MM.1S (cell line): ENCODE results near the gene HDHD5.

Source experiments
- DNase-seq: peaks from one replicate; pipeline ENCODE4 v3.0.0-alpha.2; 2015
- H2AFZ ChIP-seq: fragments of 300-600 bp; sonication (generic); 2 replicates; pipeline ENCODE4 v1.6.0; 2016; ENCODE audit warnings: antibody characterized with exemption, low read length
- H3F3A ChIP-seq: fragments of 300-600 bp; sonication (generic); 2 replicates; pipeline ENCODE4 v1.6.1; 2016; ENCODE audit warnings: mild to moderate bottlenecking, antibody characterized with exemption, low read length, moderate library complexity, mixed read lengths; ENCODE audit not compliant: insufficient read depth
- H3K27ac ChIP-seq: fragments of 300-600 bp; sonication (generic); 2 replicates; pipeline ENCODE4 v1.5.1; 2016; ENCODE audit warnings: mild to moderate bottlenecking, low read length
- H3K27me3 ChIP-seq: fragments of 300-600 bp; sonication (generic); replicated peaks from 2 replicates; pipeline ENCODE4 v1.6.0; 2016; ENCODE audit warnings: low read length; ENCODE audit not compliant: insufficient read depth
- H3K36me3 ChIP-seq: fragments of 300-600 bp; sonication (generic); replicated peaks from 2 replicates; pipeline ENCODE4 v1.6.1; 2016; ENCODE audit warnings: mild to moderate bottlenecking, low read length, mixed read lengths; ENCODE audit not compliant: insufficient read depth
- H3K4me1 ChIP-seq: fragments of 300-600 bp; sonication (generic); 2 replicates; pipeline ENCODE4 v1.6.1; 2016; ENCODE audit warnings: low read length, mixed read lengths
- H3K4me2 ChIP-seq: fragments of 300-600 bp; sonication (generic); 2 replicates; pipeline ENCODE4 v1.6.0; 2016; ENCODE audit warnings: low read depth, low read length
- H3K4me3 ChIP-seq: fragments of 300-600 bp; sonication (generic); 2 replicates; pipeline ENCODE4 v1.5.1; 2016; ENCODE audit warnings: low read length, mixed read lengths
- H3K79me2 ChIP-seq: fragments of 300-600 bp; sonication (generic); 2 replicates; pipeline ENCODE4 v1.6.1; 2016; ENCODE audit warnings: mixed run types, low read length, mixed read lengths
- H3K9ac ChIP-seq: fragments of 300-600 bp; sonication (generic); 2 replicates; pipeline ENCODE4 v1.6.1; 2016; ENCODE audit warnings: low read length, mixed read lengths
- H3K9me2 ChIP-seq: fragments of 300-600 bp; sonication (generic); replicated peaks from 2 replicates; pipeline ENCODE4 v1.6.1; 2016; ENCODE audit warnings: mild to moderate bottlenecking, low read length, mixed read lengths; ENCODE audit not compliant: insufficient read depth
- H3K9me3 ChIP-seq: fragments of 300-600 bp; sonication (generic); replicated peaks from 2 replicates; pipeline ENCODE4 v1.6.1; 2016; ENCODE audit warnings: mild to moderate bottlenecking, low read length, mixed read lengths; ENCODE audit not compliant: insufficient read depth
- H4K20me1 ChIP-seq: fragments of 300-600 bp; sonication (generic); 2 replicates; pipeline ENCODE4 v1.6.1; 2016; ENCODE audit warnings: mild to moderate bottlenecking, low read length, moderate library complexity, mixed read lengths; ENCODE audit not compliant: insufficient read depth
- CTCF ChIP-seq: fragments of 300-600 bp; sonication (generic); IDR thresholded peaks from 2 replicates; pipeline ENCODE4 v1.5.1; 2016; ENCODE audit warnings: antibody characterized with exemption, low read length, mixed read lengths
- EZH2 ChIP-seq: fragments of 300-600 bp; sonication (generic); optimal IDR thresholded peaks from 2 replicates; pipeline ENCODE3; 2017; ENCODE audit warnings: low read depth, mild to moderate bottlenecking, antibody characterized with exemption, low read length, mixed read lengths
- EZH2phosphoT487 ChIP-seq: fragments of 300-600 bp; sonication (generic); IDR thresholded peaks from 2 replicates; pipeline ENCODE4 v1.6.1; 2018; ENCODE audit warnings: antibody characterized with exemption, low read length

Gene HDHD5

DNA sequence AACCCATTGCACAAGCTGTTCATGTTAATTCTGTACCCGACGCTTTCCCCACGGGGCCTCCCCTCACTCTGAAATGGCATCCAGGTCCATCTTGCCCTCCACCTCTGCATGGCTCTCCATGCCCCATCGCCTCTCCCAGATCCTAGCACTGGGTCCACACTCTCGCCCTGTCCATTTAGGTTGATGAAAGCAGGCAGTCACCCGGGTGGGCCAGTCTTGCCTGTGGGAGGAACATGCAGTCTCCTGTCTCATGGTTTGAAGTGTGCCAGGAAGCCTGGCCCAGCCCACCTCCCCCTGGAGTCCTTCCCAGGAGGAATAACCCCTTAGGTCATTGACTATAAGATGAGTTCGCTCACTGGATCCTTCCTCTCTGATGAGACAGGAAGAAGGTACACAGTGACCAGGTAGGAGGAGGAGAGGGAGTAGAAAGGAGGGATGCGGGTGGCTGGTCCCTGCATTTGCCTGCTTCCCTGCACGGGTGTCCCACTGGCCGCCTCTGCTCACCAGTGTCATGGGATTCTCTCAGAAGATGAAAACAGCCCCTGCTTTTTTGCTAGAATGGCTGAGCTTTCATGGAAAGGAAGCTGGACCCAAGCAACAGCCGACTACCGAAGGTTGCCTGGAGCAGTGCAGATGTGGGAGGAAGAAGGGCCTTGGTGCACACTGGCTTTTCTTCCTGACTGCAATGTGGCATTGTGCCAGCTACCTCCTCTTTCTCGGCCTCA, 44.7 kb downstream of the HDHD5 start:
- Histone ChIP-seq H4K20me1 (no peaks in the 10 kb centered on the region), H3K27ac (no peak overlapping the region), H3K9me2 (no peaks in the 10 kb centered on the region), H3K9me3 (no peaks in the 10 kb centered on the region), H2AFZ (no peak overlapping the region), H3K4me3 (no peak overlapping the region), H3K27me3 (no peaks in the 10 kb centered on the region), H3K4me1 (peaks cover 16% of the 10 kb centered on the region), H3K4me2 (no peak overlapping the region), H3F3A (no peaks in the 10 kb centered on the region), H3K9ac (no peak overlapping the region), H3K79me2 (no peaks in the 10 kb centered on the region), H3K36me3 (no peaks in the 10 kb centered on the region)
- no peak for TF ChIP-seq EZH2
- TF ChIP-seq EZH2phosphoT487, result no peak
- TF ChIP-seq CTCF, result no peak
- DNase-seq, result no peak

DNA sequence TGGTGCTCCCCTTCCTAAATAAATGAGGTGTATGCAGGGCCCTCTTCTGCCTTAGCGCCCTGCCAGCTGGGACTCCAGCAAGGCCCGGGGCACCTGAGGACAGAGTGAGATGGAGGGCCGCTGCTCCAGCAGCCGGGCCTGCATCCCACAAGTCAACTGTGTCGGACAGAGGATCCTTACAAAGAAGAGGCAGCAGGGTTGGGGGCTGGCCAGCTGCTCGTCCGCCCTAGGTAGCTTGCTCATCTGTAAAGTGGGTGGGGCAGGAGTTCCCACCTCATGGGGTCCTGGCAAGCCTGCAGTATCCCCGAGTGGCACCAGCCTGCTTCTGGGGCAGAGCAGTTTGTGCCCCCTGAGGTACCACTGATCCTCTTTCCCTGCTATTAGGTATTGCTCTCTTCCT, 45.5 kb downstream of the HDHD5 start:
- TF ChIP-seq EZH2 (no peak), EZH2phosphoT487 (no peak), CTCF (no peak)
- Histone ChIP-seq H3K27ac (no peak overlapping the region), H2AFZ (no peak overlapping the region), H3K36me3 (no peaks in the 10 kb centered on the region), H3K4me1 (peaks cover 16% of the 10 kb centered on the region), H3K9me2 (no peaks in the 10 kb centered on the region), H3F3A (no peaks in the 10 kb centered on the region), H3K4me2 (no peak overlapping the region), H3K9ac (no peak overlapping the region), H4K20me1 (no peaks in the 10 kb centered on the region), H3K27me3 (no peaks in the 10 kb centered on the region), H3K79me2 (no peaks in the 10 kb centered on the region), H3K9me3 (no peaks in the 10 kb centered on the region), H3K4me3 (no peak overlapping the region)
- no peak for DNase-seq

- Histone ChIP-seq H3K4me3 (no peak overlapping the region), H3K27ac (no peak overlapping the region), H3K27me3 (no peaks in the 10 kb centered on the region), H3K4me1 (peaks cover 7% of the 10 kb centered on the region; the same call in 1 of the 2 replicates), H3K9me2 (no peaks in the 10 kb centered on the region), H3K79me2 (no peaks in the 10 kb centered on the region), H2AFZ (no peak overlapping the region), H3K9ac (no peak overlapping the region), H3K36me3 (no peaks in the 10 kb centered on the region), H3F3A (no peaks in the 10 kb centered on the region), H3K9me3 (no peaks in the 10 kb centered on the region), H3K4me2 (no peak overlapping the region), H4K20me1 (no peaks in the 10 kb centered on the region)
- DNase-seq, result no peak
- TF ChIP-seq EZH2phosphoT487 (no peak), CTCF (no peak), EZH2 (no peak)
Observed at GRCh38 chr22:17112491-17113042, 46.5 kb downstream of the HDHD5 start.
